Neural crest cell (in vitro differentiated cells): ENCODE measurements around the gene OGT. TPM values are rescaled to one million over a fixed set of nuclear protein-coding genes. Genes with fewer than 3 reads are reported as not detected.
"Not testable (repeated sequence)": the region's sequence is repeated elsewhere in the genome, so short reads cannot be mapped to it uniquely, and the experiment has no call there.

Source experiments
- DNase-seq: peaks from one replicate; pipeline ENCODE4 v3.0.0; 2021; ENCODE audit warnings: low read depth, mixed read lengths, low spot score
- H3K27ac Mint-ChIP-seq: one replicate; pipeline ENCODE4 v1.8.0; 2021; ENCODE audit warnings: mild to moderate bottlenecking, mixed read lengths; ENCODE audit not compliant: unreplicated experiment
- H3K27me3 Mint-ChIP-seq: 2 replicates; pipeline ENCODE4 v1.8.0; 2021; ENCODE audit warnings: low read depth, mild to moderate bottlenecking, mixed read lengths
- H3K36me3 Mint-ChIP-seq: 2 replicates; pipeline ENCODE4 v1.8.0; 2021; ENCODE audit warnings: low read depth, mild to moderate bottlenecking, mixed read lengths
- H3K4me1 Mint-ChIP-seq: 2 replicates; pipeline ENCODE4 v1.8.0; 2021; ENCODE audit warnings: mixed read lengths
- H3K4me3 Mint-ChIP-seq: one replicate; pipeline ENCODE4 v1.8.0; 2021; ENCODE audit warnings: mild to moderate bottlenecking, mixed read lengths
- H3K9me3 Mint-ChIP-seq: 2 replicates; pipeline ENCODE4 v1.8.0; 2021; ENCODE audit warnings: mixed read lengths
- total RNA-seq: library from RNA; stranded (reverse); gene quantifications from 2 replicates; pipeline ENCODE4 v1.2.1, GENCODE V29; 2021
- TF ChIP-seq, protein P1 (sequence below): fragments of 200-600 bp; sonication (generic); conservative IDR thresholded peaks from 2 replicates; pipeline ENCODE4 v1.5.0; 2021; ENCODE audit warnings: antibody characterized with exemption, mild to moderate bottlenecking

The OGT gene
- total RNA-seq, 1 donor from 2014 or later, result 121 TPM

GRCh38 chrX:71607488-71607887 lies 74.6 kb downstream of the OGT start:
- Mint-ChIP-seq H3K36me3 (peaks cover 47% of the 10 kb centered on the region), H3K27me3 (no peaks in the 10 kb centered on the region), H3K4me3 (no peak overlapping the region), H3K27ac (peak overlapping the region; percentile 43), H3K9me3 (peaks cover 13% of the 10 kb centered on the region), H3K4me1 (peaks cover 9% of the 10 kb centered on the region)
- no peak for DNase-seq
- TF ChIP-seq, protein P1, sequence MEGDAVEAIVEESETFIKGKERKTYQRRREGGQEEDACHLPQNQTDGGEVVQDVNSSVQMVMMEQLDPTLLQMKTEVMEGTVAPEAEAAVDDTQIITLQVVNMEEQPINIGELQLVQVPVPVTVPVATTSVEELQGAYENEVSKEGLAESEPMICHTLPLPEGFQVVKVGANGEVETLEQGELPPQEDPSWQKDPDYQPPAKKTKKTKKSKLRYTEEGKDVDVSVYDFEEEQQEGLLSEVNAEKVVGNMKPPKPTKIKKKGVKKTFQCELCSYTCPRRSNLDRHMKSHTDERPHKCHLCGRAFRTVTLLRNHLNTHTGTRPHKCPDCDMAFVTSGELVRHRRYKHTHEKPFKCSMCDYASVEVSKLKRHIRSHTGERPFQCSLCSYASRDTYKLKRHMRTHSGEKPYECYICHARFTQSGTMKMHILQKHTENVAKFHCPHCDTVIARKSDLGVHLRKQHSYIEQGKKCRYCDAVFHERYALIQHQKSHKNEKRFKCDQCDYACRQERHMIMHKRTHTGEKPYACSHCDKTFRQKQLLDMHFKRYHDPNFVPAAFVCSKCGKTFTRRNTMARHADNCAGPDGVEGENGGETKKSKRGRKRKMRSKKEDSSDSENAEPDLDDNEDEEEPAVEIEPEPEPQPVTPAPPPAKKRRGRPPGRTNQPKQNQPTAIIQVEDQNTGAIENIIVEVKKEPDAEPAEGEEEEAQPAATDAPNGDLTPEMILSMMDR, result no peak

GRCh38 chrX:71609095-71609750 lies 76.3 kb downstream of the OGT start:
- DNase-seq, result no peak
- no peak overlapping the region for H3K4me3 Mint-ChIP-seq
- no peaks in the 10 kb centered on the region for H3K9me3 Mint-ChIP-seq
- no peak overlapping the region for H3K27ac Mint-ChIP-seq
- peaks cover 39% of the 10 kb centered on the region for H3K36me3 Mint-ChIP-seq
- peaks cover 9% of the 10 kb centered on the region for H3K4me1 Mint-ChIP-seq
- no peaks in the 10 kb centered on the region for H3K27me3 Mint-ChIP-seq
- TF ChIP-seq, protein P1, result no peak

- not testable (repeated sequence) for DNase-seq, H3K9me3 Mint-ChIP-seq, H3K27me3 Mint-ChIP-seq, H3K4me3 Mint-ChIP-seq, H3K4me1 Mint-ChIP-seq, H3K27ac Mint-ChIP-seq
- peaks cover 37% of the 10 kb centered on the region for H3K36me3 Mint-ChIP-seq
Observed at GRCh38 chrX:71611736-71612135, 78.8 kb downstream of the OGT start.

- DNase-seq, result no peak
- Mint-ChIP-seq H3K4me1 (peaks cover 8% of the 10 kb centered on the region), H3K36me3 (peaks cover 37% of the 10 kb centered on the region), H3K9me3 (no peaks in the 10 kb centered on the region), H3K27me3 (no peaks in the 10 kb centered on the region), H3K4me3 (no peak overlapping the region), H3K27ac (no peak overlapping the region)
- TF ChIP-seq, protein P1, result no peak
Observed at GRCh38 chrX:71612256-71612655, 79.4 kb downstream of the OGT start.

DNA sequence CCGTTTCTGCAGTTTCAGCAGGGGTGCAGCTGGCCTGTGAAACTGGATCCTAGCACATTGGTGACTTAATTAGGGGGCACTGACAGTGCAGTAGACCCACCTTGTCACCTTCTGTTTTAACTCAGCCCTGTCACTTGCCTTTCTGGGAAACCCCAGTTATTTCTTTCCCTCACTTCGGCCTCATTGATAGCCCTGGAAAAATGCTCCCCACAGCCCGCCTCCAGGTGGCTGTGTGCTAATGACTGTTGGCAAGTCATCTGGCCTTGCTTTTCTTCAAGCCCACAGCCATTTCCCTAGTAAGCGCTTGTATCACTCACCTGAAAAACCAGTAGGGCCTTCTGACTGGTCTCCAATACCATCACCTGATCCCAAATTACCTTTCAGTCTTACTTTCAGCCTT lies 82.2 kb downstream of the OGT start:
- no peak for DNase-seq
- Mint-ChIP-seq H3K4me3 (no peak overlapping the region), H3K36me3 (peaks cover 17% of the 10 kb centered on the region), H3K27ac (no peak overlapping the region), H3K9me3 (no peaks in the 10 kb centered on the region), H3K27me3 (no peaks in the 10 kb centered on the region), H3K4me1 (no peaks in the 10 kb centered on the region)
- TF ChIP-seq, protein P1, result no peak

DNA sequence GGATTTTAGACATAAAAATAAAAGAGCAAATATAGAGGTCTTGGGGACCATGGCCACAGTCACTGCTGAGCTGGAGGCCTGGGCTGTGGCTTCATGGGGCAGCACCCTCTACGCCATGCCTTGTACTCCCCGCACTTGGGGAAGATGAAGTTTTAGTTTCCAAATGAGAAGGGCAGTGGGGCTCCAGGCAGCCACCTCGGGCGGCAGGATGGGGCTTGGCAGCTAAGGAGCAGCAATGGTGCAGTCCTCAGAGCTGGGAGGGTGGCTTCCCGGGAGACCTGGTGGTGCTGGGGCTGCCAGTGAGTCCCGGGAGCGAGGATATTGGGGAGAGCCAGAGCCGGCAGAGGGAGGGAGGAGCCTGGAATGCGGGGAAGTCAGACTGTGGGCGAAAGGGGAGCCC lies 83.0 kb downstream of the OGT start:
- H3K4me3 Mint-ChIP-seq, result no peak overlapping the region
- peaks cover 14% of the 10 kb centered on the region for H3K36me3 Mint-ChIP-seq
- no peak for DNase-seq
- no peaks in the 10 kb centered on the region for H3K27me3 Mint-ChIP-seq
- no peak overlapping the region for H3K27ac Mint-ChIP-seq
- TF ChIP-seq, protein P1, result no peak
- H3K4me1 Mint-ChIP-seq, result no peaks in the 10 kb centered on the region
- H3K9me3 Mint-ChIP-seq, result no peaks in the 10 kb centered on the region
